ENCODE data around the gene MAPRE3.

GRCh38 chr2:27060323-27060722, 89.9 kb downstream of the MAPRE3 start:
- TF ChIP-seq POLR2A (IDR thresholded peaks at IDR 0.05) (no peak), CTCF (IDR thresholded peaks at IDR 0.05) (no peak)

All from body of pancreas (tissue), 4 donors.